Hippocampal formation (tissue), 2 donors: ENCODE results near the gene SSR1.
A peak's percentile ranks its signal among the peaks of the same experiment; 100 is the strongest.
"Not testable (repeated sequence)": the region's sequence is repeated elsewhere in the genome, so short reads cannot be mapped to it uniquely, and the experiment has no call there.

Experiments used
- DNase-seq, 2 donors: peaks; one replicate each; lab custom pipeline; 2025; lab: John Stamatoyannopoulos, UW

SSR1 gene

GRCh38 chr6:7312616-7313504, at the start of gene SSR1:
TSS of gene SSR1 (minus strand) at chr6:7313199. CDS start at chr6:7313120, 79 bp downstream.
- peak; percentile 93 to 96 for DNase-seq

- DNase-seq, result not testable (repeated sequence)
Observed at GRCh38 chr6:7351916-7352315, 38.9 kb upstream of the SSR1 start.

GRCh38 chr6:7350591-7350990, 37.6 kb upstream of the SSR1 start:
- DNase-seq, result not testable (repeated sequence)

DNA sequence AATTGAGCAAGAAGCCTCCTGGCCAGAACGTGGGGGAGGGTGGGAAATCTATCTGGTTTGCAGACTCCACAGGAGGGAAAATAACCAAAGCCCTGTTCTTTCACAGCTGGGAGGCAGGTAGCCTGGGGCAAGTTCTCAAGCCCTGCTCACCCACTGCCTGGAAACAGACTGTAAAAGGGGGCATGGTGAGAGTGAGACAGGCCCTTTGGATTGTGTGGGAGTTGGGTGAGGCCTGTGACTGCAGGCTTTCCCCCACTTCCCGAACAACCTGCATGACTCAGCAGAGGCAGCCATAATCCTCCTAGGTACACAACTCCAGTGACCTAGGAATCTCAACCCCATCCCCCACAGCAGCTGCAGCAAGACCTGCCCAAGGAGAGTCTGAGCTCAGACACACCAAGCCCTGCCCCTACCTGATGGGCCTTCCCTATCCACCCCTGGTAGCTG, 34.6 kb upstream of the SSR1 start:
- not testable (repeated sequence) for DNase-seq

GRCh38 chr6:7344773-7345450, 31.9 kb upstream of the SSR1 start:
- DNase-seq, result not testable (repeated sequence)

DNA sequence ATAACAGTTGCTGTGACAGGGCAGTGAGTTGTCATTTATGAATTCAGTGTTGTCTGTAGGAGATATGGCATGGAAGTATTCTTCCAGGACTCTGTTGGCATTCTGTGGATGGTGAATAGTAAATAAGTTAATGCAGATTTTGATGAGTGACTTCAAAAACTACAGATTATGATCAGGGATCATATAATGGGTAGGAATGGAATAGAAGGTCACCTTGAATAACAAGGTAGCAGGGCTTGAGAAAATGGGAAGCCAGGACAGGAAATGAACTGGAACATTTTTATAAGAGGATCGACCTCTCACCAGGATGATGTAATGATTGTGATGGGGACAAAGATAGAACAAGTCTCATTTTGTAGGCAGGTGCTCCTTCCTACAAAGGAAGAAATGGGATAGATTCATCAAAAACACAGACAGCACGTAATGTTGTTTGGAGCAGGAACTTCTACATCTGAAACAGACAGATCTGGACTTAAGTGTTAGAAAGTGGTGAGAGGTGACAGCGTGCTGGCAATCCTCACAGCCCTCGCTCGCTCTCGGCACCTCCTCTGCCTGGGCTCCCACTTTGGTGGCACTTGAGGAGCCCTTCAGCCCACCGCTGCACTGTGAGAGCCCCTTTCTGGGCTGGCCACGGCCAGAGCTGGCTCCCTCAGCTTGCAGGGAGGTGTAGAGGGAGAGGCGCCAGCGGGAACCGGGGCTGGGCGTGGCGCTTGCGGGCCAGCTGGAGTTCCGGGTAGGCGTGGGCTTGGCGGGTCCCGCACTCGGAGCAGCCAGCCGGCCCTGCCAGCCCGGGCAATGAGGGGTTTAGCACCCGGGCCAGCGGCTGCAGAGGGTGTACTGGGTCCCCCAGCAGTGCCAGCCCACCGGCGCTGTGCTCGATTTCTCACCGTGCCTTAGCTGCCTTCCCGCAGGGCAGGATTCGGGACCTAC, 30.8 kb upstream of the SSR1 start:
- no peak for DNase-seq

GRCh38 chr6:7341989-7342742, 29.2 kb upstream of the SSR1 start:
- DNase-seq, result no peak

DNA sequence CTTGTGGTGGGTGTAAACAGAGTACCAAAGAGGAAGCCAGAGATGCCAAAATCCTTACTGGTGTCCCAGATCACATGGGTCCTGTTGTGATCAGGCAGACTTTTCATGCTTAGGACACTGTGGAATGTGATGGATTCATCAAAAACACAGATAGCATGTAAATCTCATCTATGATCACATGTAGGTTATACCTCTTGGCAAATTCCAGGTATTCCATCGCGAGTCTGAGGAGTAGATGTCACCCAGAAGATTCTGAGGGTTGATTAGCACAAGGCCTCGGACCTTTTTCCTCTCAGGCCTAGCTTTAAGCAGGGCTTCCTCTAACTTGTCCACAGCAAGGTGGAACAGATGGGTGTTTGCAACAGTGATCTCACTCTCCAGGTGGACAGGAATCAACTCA, 28.3 kb upstream of the SSR1 start:
- DNase-seq, result no peak

DNA sequence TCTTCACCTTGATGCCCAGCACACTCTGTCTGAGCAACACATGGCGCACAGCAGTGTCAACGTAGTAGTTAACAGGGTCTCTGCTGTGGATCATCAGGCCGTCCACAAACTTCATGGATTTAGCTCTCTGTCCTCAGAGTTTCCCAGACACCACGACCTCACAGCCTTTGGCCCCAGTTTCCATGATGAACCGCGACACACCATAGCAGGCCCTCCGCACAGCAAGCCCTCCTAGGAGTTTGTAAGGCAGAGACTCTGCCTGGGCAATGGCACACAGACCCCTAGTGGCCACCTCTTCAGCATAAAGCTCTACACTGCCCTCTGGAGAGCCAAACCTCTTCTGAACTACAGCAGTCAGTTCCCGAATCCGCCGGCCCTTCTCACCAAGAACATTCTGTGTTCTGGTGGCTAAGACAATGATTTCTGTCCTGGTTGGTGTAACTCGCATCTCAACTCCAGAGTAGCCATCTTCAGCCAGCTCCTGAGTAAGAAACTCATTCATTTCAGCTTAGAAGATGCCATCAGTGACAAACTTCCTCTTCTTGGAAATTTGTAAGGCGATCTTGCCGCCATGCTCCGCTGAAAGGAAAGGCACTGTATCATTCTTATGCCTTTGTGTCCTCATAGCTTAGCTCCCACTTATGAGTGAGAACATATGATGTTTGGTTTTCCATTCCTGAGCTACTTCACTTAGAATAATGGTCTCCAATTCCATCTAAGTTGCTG, 26.2 kb upstream of the SSR1 start:
- DNase-seq, result not testable (repeated sequence)

- no peak for DNase-seq
Observed at GRCh38 chr6:7338031-7338430, 25.0 kb upstream of the SSR1 start.

- DNase-seq, result no peak
Observed at GRCh38 chr6:7335519-7335918, 22.5 kb upstream of the SSR1 start.

- DNase-seq, result no peak
Observed at GRCh38 chr6:7334685-7335084, 21.7 kb upstream of the SSR1 start.

- DNase-seq, result no peak
Observed at GRCh38 chr6:7332090-7332745, 19.2 kb upstream of the SSR1 start.

- no peak for DNase-seq
Observed at GRCh38 chr6:7331452-7331851, 18.5 kb upstream of the SSR1 start.

DNA sequence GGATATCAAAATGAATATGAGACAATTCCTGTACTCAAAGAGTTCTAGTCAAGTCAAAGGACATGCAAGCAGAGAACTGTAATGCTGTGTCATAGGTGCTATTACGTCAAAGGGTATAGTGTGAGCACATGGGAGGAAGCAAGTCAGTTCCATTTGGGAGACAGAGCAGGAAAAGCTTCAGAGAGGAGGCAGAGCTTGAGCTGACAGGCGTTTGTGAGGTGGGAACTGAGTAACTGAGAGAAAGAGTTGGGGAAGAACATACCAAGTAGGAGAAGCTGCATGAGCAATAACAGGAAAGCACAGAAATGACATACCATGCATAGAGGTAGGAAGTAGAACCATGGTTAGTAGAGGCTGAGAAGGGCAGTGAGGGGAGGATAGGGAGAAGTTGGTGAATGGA, 15.2 kb upstream of the SSR1 start:
- DNase-seq, result no peak

DNA sequence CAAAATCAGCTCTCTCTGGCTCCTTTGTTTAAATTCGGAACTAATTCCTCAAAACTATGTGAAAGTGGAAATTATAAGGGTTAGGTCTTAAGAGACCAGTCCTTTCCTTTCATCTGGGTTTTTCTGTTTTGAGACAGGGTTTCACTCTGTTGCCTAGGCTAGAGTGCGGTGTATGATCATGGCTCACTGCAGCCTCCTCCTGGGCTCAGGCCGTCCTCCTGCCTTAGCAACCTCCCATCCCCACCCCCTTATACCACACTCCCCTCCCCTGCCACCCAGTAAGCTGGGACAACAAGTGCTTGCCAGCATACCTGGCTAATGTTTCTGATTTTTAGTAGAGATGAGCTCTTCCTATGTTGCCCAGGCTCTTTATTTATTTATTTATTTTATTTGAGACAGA, 12.8 kb upstream of the SSR1 start:
- no peak for DNase-seq

DNA sequence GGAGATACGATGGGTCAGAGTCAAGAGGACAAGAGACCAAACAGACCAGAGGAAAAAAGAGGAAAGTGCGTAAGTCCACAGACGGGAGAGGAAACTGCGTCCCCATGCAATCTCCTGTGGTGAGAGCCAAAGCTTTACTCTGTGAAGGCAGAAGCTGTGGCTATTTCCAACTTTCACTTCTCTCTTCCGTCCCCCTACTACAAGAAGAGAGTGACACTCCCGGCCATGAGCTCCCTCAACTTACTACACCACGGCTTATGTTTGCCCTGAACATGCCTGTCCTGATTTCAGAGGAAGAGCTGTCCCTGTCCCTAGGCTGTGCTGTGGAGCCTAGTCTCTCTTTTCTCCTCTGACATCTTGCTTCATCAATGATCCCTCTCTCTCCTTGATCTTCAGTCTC, 11.5 kb upstream of the SSR1 start:
- peak; percentile 10 to 60 for DNase-seq

DNA sequence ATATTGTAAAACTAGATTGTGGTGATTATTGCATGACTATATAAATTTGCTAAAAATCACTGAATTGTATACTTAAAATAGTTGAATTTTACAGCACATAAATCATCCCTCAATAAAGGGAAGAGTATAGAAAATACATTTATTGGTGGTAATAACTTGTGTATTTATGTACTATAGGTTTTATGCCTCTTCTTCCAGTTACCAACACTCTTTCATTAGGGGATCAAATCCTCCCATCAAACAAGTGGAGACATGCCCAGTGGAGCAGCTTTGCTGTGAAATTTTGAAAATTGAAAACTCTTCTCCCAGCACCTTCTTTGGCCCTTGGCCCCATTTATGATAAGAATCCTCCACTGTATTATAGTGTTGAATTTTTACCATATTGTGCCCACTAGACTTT, 10.1 kb upstream of the SSR1 start:
- no peak for DNase-seq

- DNase-seq, result not testable (repeated sequence)
Observed at GRCh38 chr6:7321866-7322265, 8.9 kb upstream of the SSR1 start.

DNA sequence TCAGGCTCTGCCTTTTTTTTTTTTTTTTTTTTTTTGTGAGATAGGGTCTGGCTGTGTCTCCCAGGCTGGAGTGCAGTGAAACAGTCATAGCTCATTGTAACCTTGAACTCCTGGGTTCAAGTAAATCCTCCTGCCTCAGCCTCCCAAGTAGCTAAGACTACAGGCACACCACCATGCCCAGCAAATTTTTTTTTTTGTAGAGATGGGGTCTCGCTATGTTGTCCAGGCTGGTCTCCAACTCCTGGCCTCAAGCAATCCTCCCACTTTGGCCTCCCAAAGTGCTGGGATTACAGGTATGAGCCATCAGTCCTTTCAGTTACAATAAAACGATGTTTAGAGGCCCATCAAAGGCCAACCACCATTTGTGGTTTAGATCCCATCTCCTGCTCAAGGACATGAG, 6.4 kb upstream of the SSR1 start:
- DNase-seq, result not testable (repeated sequence)
